Activated CD4-positive, alpha-beta T cell treated with anti-CD3 and anti-CD28 coated beads, Interleukin-2, amount 50 U/mL, for 4 hours (primary cell): ENCODE data around the gene TANC1.

ENCODE experiments used
- DNase-seq, 2 experiments: peaks; one replicate each; pipeline ENCODE4 v3.0.0-alpha.2; 2020

TANC1 gene

DNA sequence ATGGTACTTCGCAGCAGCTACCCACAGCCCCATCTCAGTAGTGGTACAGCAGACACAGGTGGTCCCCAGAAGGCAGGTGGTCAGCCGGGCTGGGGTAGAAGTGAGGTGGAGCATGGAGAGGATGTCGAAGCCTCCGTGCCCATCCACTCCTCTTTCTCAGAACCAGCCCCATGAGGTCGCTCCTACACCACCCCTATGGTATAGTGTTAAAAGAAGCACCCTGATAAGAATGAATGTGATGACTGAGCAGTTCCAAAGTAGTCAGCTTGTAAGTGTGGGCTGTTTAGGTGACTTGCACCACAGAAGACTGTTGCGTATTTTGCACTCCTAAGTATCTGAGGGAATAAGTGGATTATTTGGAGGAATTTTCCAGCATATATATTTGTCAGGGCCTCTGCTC is 206.7 kb downstream of the TANC1 start:
- no peak for DNase-seq

DNA sequence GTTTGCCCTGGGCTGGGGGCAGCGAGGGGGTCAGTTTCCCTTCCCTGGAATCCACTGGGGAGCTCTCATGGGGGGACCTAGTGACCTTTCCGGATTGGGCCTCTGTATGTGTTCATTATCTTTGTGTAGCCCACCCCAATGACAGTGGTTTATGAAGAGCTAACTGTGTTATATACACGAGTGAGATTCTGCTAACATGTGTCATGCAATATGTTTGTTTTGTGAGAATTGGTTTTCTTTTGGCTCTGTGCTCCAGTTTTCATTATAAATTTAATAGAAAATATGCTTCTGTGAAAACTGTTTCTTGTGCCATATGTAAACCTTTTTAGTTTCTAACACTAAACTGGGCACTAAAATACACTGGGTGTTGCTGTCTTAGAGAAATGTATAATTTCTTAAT is 207.5 kb downstream of the TANC1 start:
- no peak for DNase-seq

DNA sequence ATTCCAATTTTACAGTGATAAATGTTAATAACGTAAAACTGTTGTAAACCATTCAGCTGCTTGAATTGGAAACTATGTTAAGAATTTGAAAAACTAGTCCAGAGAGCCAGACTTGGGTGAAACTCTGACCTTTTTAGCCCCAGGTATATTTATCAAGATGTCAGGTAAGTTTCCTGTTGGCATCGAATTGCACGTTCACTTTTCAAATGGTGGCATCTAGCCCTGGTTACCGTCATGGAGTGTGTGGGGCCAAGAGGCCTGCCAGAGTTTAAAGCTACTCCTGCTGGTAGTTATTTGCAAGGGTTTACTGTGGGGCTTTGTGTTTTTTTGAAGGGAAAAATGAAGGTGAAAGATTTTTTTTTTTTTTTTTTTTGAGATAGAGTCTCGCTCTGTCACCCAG is 208.1 kb downstream of the TANC1 start:
- no peak for DNase-seq

DNA sequence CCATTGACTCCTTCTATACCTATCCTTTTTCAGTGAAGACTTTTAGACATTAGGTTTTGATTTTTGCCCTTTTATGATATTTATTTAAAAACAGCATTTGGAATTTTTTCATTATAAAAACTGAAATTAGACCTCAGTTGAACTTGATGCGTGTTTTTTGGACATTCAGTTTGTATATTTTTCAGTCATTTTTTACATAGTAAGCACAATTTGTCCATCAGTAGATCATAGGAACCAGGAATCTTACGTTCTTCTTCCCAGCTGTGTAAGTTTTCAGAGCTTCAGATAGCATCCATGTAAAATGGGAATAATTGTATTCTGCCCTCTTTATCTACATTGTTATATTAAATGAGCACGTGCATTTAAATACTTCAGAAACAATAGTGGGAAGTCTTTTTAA is 208.9 kb downstream of the TANC1 start:
- DNase-seq = no peak

DNA sequence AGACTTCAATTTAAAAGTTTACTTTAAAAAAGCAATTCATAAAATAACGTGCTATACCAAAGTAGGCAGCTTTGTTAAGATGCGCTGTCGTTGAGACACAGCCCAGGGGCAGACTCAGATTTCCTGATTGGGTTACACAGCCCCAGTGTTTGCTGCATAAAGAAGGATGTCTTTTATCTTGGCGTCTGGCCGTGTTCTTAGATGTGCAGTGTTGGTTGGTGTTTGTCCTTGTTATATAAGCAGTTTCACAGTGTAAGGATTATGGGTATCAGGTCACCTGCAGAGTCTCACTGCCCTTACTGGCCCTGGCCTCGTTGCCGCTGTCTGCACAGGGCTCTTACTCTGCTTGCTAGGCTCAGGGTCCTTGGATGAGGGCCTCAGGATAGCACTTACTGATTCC is 209.5 kb downstream of the TANC1 start:
- DNase-seq = no peak

DNA sequence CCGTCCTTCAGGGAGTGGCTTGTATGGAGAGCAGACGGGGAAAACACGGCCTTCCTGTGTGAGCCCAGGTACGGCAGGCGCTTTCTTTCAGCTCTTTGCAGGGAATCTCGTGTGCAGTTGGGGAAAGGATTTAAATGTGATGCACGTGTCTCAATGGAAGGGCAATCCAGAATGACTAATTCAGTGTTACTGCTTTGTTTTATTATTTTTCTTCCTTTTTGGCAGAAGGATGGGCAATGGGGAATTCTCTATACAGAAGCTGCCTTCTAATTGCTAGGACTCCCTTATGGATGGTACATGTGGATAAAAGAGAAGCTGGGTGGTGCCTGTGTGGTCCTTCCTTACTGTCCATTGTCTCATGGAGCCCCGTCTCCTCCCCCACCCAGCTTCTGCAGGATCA is 210.7 kb downstream of the TANC1 start:
- no peak for DNase-seq

DNA sequence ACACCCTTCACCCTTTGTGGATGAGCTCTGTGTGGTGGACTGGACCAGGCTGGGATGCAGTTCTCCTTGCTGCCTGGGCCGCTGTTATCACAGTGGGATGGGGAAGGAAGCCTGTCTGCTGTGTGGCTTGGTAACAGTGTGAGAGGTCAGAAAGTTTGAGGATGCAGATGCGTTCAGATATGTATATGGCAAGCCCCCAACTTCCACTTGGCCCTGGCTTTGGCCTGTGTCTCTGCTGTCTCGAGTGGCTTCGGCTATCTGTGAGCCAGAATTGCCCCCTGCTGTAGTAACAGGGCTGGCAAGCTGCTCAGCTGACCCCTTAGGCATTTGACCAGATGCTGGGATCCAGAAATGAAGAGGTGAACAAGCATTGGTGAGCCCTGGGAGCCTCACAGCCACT is 211.3 kb downstream of the TANC1 start:
- no peak for DNase-seq

DNA sequence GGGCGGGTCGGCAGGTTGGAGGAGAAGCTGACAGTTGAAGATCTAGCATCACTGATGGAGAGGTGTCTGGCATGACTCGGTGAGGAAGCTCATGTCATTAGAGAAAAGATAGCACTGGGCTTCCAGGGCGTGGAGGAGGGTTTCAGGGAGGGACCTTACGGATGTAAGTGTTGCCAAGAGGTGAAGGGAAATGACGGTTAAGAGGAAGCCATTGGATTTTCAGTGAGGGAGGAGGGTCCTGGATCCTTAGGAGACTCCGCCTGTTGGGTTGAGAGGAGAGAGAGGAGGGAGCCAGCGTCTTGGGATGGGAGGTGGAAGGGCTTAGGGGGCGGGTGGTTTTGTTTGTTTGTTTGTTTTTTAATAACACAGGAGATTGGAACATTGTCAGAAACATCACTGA is 214.9 kb downstream of the TANC1 start:
- DNase-seq = no peak

DNA sequence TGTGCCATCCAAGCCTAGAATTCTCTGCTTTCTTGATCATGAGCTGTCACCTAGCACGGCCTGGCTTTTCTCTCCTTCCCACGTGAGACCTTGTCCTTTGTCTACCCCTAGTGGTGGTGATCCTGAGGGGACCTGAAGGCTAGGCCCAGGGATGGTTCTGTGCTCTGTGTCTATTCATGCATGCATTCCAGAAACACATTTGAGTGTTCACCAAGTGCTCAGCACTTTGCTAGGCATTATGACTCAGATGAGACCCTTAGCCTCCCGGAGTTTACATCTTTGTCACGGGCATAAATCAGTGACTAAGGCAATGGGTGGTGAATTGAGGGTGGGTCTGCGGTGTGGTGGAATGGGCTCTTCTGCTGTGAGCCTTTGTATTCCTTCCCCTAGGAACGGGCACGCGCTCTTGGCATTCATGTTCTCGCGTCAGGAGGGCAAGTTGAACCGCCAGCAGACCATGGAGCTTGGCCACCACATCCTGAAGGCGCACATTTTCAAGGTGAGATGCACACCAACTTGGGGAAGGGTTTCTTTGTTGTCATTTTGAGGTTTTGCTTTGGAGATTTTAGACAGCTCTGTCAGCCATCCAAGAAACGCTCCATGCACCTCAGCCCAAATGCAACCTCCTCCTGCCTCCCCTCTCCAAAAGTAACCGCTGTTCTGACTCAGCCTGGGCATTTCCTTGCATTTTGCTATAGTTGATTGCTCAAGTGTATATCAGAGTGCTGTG is 217.1 kb downstream of the TANC1 start:
- DNase-seq = no peak

DNA sequence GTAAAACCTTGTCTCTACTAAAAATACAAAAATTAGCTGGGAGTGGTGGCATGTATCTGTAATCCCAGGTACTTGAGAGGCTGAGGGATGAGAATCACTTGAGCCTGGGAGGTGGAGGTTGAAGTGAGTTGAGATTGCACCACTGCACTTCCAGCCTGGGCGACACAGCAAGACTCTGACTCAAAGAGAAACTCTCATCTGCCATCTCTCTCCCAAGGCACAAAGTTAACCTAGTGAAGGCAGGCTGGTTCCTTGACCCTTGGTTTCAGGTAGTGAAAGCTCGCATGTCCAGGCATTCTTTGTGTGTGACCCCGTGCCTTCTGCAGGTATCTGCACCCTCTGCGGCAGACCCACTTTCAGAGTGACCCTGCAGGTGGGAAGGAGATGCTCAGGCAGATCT is 218.0 kb downstream of the TANC1 start:
- DNase-seq = no peak

DNA sequence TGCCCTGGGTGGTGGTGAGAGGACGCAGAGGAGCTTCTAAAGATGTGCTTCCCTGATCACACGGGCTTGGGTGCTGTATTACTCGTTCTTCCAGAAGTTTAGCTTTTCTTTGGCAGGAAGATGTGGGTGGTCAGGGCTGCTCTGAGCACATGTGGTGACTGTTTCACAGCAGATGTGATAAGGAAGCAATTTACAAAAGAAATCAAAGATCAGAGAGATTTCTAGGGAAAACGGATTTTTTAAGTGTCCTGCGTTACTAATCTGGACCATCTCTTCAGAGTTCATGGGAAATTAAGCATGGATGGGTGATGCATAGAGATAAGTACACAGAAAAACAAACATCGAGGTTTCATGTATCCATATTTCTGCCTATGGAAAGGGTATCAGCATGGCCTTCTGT is 218.7 kb downstream of the TANC1 start:
- DNase-seq = no peak

DNA sequence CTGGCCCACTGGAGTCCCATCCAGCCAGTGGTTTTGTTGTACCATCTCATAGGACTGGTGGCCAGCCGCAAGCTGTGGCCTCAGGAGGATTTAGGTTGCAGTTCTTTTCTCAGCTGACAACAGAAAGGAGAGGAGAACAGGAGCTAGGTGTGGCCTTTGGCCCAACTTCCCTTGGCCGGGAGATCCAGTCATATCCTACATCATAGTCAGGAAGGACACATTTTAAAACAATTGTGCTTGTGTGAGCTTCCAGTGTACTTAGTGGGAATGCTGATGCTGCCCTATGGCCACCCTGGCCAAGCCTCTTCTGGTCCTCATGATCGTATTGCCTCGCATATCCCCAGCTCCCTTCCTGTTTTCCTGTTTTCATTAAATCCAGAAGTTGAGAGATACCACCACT is 220.0 kb downstream of the TANC1 start:
- no peak for DNase-seq

DNA sequence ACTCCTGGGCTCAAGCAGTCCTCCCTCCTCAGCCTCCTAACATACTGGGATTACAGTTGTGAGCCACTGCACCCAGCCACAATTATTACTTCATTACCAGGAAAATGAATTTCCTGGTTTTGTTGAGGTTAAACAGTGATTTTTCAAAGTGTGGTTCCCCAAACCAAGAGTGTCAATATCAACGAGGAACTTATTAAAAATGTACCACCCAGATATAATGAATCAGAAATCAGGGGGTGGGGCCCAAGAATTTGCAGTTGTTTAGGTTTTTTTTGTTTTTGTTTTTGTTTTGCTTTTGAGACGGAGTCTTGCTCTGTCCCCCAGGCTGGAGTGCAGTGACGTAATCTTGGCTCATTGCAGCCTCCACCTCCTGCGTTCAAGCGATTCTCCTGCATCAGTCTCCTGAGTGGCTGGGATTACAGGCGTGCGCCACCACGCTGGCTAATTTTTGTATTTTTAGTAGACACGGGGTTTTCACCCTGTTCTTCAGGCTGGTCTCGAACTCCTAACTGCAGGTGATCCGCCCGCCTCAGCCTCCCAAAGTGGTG is 224.0 kb downstream of the TANC1 start:
- DNase-seq = no peak

DNA sequence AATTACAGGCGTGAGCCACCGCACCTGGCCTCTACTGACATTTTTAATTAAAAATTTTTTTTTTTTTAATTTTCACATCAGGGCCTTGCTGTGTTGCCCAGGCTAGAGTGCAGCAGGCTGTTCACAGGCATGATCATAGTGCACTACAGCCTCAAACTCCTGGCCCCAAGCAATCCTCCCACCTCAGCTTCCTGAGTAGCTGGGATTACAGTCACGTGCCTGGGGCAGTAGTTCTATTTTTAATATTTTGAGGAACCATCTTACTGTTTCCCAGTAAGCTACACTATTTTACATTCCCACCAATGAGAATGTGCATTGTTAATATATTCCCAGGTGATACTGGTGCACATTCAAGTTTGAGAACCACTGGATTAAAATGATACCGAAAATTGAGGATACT is 225.4 kb downstream of the TANC1 start:
- DNase-seq = no peak

DNA sequence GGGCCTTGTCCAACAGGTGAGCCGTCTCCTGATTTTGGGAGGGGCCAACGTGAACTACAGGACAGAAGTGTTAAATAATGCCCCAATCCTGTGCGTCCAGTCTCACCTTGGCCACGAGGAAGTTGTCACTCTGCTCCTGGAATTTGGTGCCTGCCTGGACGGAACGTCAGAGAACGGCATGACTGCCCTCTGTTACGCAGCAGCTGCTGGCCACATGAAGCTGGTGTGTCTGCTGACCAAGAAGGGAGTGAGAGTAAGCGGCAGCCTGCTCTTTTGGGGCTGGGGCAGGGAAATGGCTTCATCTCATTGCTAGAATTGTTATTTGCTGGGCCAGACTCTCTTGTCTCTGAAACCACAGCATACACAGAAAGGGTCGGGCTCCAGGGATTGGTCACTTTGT is 225.8 kb downstream of the TANC1 start:
- DNase-seq = no peak

DNA sequence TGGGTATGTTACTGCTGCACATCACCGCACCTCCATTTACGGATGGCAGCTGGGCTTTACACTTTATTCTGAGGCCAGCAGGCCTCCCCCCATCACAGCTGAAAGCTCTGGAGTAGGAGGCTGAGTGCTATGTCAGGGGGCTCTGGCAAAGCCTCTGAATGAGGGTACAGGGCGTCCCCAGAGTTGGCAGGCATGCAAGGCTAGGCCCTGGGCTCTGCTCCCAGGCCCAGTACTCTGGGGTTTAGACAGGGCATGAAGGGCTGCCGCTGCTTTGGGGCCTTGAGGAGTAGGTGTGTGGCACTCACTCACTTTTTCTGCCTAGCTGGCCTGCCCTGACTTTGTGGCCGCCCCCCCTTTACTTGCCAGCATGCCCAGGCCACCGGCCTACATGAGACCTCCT is 227.3 kb downstream of the TANC1 start:
- no peak for DNase-seq

DNA sequence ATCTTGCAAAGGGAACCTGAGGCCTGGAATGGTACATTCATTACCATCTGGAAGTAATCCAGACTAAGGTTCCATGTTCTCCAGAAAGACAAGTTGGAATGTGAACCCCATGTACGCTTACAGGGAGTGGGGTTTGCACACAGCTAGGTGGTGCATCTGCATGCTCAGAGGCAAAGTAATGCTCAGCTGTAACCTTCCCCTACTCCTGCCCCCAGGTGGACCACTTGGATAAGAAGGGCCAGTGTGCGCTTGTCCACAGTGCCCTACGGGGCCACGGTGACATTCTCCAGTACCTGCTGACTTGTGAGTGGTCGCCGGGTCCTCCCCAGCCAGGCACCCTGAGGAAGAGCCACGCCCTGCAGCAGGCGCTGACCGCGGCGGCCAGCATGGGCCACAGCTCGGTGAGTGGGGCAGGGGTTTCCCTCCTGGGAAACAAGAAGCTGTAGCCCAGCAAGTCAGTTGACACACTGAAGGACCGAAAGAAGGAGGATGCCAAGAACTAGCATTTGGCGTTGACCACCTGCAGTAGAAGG is 228.0 kb downstream of the TANC1 start:
- no peak for DNase-seq

DNA sequence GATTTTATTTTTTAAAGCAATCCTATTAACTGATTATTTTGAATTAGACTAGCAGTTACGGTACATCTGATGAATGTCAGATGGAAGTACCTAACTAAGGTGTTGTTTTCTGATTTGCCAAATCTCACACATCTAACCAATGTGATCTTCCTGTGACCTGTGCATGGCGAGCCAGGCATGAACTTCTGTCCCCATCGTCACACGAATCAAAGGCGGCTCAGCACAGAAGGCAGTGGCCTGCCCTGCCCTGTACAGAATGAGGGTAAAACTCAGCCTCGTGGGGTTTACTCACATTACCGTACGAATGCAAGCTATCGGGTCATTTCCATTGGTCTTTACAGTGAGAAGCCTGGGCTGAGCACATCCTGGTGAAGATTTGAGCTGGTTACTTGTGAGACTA is 230.8 kb downstream of the TANC1 start:
- no peak for DNase-seq

DNA sequence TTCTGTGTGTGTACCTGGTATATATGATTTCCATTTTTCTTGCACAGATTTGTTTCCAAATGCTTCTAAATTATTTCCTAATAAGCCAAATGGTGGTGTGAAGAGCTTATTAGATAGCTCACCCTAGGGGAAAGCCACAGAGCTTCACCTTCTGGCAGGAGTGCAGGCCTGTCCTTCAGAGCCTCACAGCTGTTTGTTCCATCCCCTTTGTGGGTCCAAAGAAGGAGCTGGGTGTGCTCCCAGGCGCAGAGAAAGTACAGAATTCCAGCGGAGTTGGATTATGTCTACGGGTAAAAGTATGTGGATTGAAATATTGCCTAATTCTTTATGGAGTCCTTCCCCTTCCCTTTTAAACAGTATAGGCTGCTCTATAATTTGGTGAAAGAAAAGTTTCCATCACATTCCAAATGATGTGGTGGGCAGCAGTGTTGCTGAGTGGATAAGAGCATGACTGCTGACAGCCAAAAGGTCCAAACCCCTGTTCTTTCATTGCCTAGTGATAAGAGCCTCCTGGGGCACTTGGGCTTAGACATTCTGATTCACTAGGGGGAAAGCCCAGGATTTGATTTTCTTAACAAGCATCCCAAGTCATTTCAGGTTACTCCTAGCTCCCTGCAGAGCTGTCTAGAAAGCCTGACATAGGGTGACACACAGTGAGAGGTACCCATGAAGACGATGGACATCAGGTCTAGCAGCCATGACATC is 231.5 kb downstream of the TANC1 start:
- DNase-seq = no peak

DNA sequence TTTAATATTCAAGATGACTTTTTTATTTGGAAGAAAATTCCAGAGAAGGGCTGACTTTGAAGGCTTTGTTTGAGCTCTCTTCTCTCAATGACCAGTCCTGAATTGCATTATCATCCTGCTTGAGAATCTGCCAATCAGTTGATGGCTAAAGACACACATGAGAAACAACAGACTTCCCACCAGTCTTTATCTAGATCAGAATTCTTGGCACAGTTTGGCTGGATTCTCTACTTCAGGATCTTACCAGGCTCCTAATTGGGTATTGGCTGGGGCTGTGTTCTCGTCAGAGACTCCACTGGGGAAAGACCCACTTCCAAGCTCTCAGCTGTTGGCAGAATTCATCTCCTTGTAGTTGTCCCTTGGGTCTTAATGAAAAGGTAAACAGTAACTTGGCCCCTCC is 232.1 kb downstream of the TANC1 start:
- no peak for DNase-seq

DNA sequence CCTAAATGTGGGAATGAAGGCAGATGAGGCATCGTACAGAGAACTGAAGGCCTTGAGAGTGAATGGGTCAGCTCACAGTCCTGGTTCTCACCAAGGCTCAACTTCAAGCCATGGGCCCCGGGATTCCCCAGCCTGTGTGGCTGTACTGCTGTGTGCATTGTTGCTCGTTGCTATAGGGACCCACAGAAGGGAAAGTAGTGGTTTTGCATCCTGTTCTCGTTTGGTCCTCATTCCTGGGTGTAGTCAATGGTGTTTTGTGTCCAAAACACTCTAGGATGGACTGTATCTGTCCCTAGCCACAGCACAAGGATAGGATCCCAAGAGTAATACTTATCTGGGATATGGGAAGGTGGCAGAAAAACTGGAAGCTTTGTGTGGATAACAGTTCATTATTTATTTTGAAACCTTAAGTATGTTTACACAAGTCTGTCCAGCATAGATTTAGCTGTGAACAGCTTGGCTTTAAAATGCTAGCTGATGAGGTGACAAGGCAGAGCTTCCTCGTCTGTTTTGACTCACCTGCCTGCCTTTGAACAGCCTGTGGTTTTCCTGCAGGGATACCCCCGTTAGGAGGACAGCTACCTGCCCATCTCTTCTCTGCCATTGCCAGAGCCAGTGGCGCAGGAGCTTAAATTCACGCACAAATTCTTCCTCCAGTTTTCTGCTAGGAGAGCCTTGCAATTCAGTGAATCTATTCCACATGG is 233.1 kb downstream of the TANC1 start:
- no peak for DNase-seq

DNA sequence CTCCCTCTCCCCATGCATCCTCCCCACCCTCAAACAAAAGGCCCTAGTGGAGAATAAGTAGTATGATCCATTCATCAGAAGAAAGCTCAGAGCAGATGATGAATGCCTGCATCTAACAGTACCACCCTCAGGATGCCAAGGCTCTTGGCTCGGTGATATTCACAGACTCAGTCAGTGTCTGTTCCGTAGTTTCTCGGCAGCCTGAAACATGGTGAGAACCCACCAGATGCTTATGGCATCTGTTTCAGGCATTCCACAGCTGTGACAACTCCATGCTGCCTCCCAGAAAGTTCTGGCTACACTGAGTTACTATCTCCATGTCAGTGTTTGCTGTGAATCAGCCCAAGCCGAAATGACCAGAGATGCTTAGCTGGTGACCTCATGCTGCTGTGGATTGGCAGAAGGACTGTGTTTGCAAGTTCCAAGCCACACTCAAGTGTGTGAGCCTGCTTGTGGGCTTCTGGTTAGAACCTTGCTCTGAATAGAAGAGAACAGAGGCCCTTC is 234.2 kb downstream of the TANC1 start:
- DNase-seq = no peak

DNA sequence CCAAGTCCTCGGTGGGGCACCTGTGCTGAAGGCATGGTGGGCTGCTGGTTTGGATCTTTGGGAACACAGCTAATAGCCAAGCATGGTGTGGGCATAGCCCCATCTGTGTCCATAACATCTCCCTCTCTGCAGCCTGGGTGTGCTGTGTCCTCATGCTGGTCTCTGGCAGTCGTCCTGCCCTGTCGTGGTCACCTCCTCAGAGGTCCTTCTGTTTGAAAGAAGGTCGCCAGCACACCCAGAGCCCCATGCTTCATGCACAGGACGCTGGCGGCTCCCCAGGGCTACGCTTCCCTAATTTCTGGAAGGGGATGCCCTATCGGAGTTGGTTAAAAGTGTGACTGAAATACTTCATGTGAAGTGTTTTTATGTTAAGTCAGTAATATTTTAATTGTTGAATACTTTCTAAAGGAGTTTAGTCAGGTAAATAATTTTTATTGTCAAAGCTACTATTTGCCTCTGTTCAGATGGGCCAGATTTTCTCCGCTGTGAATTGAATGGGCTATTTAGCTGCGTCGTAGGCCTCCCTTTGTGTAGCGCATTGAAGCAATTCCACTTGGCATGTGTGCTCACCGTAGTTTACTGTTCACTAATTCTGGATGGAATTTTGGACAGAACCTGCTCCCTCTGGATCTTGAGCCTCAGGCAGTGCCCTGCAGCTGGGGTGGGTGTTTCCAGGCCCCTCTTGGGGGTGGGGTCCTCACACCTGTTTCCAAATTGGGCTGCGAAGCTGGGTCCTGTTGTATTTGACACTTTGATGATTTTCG is 236.1 kb downstream of the TANC1 start:
- DNase-seq = no peak
